HG02943 (cell line): Measurements from ENCODE around the gene UBE2L5.

Source experiments
- ATAC-seq: cut with Tn5 transposase; IDR thresholded peaks from one replicate; pipeline ENCODE4 v1.9.1; 2021; ENCODE audit warnings: mild to moderate bottlenecking, low read depth, moderate library complexity; ENCODE audit not compliant: unreplicated experiment

The UBE2L5 gene

DNA sequence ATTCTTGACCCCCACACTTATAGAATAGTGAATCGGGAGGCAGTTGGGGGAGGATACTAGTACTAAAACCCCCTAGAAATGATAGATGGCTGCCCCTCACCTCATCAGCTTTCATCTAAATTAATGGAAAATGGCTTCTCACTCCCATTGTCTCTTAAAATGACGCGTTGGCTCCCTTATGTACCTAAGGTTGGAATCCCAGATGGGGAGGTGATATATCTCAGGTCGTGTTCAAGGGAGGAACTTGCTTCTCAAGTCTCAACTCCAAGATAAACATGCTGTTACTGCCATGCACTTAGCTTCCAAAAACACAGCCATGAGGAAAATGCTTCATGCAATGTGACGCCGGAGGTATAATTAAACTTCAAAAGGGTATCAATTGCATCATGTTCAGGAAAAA lies 18.8 kb upstream of the UBE2L5 start:
- no peak for ATAC-seq

- no peak for ATAC-seq
These were observed 18.1 kb upstream of the UBE2L5 start for GRCh38 chr13:30404207-30404606.

- ATAC-seq: no peak
These were observed 15.4 kb upstream of the UBE2L5 start for GRCh38 chr13:30406779-30407416.

GRCh38 chr13:30408319-30409101 lies 13.8 kb upstream of the UBE2L5 start:
- peak; percentile 81 for ATAC-seq

DNA sequence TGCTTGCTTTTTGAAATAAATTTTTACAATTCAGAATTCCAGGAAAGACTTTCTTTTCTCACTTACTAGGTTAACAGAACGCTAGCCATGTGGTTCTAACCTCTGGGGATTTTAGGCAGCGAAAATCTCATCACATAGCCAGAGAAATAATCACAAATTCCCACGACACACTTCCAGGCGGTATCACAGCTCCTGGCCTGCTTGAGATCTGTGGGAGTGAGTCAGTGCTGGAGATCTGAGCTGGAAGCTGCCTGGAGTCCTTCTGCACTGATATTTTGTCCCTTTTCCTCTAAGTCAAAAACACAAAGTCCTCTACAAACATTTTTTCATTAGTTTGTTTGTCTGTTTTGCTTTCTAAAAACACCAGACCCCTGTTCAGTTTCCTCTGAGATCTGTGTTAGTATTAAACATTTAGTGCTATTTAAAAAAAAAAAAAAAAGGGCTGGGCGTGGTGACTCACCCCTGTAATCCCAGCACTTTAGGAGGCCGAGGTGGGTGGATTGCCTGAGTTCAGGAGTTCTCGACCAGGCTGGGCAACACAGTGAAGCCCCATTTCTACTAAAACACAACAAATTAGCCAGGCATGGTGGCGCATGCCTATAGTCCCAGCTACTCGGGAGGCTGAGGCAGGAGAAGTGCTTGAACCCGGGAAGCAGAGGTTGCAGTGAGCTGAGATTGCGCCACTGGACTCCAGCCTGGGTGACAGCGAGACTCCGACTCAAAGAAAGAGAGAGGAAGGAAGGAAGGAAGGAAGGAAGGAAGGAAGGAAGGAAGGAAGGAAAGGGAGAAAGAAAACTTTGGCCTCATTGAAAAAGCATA lies 12.2 kb upstream of the UBE2L5 start:
- ATAC-seq: no peak

DNA sequence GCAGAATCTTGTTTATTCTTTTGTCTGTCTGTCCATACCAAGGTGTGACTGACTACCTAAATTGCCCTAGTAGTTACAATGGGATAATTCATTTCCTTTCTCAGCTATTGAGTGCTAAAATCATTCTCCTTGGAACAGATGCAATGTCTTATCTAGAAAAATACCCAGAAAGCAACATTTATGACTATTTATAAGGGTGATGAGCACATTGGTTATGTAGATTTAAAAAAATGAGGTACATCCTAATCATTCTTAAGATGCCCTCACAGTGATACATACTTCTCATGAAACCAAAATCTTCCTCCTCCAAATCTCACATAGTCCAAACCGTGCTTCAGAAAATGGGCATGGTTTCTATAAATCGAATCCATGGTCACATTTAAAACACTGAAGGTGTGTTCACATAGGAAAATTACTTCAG lies 11.6 kb upstream of the UBE2L5 start:
- ATAC-seq: no peak

DNA sequence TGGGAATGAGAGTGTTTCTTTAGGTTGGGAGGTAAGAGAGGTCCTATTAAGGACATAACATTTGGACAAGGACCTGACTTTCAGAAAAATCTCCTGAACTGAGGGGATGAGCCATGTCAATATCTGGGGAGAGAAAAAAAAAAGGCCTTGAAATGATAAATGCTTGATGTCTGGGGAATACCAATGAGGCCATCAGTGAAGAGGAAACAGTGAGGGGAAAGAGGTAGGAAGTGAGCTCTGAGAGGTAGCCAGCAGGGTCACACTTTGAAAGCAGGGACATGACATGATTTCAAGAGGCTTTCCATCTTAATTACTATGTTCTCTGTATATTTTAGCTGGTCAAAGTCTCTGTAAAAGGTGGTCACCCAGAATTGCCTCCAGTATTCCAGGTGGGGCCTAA lies 9.9 kb upstream of the UBE2L5 start:
- ATAC-seq: no peak

DNA sequence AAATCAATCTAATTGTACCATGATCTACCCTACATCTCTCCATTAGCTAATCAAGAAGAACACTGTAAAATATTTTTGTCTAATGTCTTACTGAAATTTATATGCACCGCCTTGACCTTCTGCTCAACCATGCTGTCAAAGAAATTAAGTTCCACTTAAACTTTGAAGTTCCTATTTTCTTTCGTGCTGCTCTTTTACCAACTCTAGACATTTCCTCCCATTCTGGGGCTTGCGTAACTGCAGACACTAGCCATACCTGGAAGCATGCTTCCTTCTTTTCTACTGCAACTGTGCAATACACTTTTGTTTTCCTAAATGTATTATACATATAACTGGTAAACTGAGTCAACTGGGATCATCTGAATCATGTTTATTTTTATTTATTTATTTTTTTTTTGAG lies 8.5 kb upstream of the UBE2L5 start:
- no peak for ATAC-seq

DNA sequence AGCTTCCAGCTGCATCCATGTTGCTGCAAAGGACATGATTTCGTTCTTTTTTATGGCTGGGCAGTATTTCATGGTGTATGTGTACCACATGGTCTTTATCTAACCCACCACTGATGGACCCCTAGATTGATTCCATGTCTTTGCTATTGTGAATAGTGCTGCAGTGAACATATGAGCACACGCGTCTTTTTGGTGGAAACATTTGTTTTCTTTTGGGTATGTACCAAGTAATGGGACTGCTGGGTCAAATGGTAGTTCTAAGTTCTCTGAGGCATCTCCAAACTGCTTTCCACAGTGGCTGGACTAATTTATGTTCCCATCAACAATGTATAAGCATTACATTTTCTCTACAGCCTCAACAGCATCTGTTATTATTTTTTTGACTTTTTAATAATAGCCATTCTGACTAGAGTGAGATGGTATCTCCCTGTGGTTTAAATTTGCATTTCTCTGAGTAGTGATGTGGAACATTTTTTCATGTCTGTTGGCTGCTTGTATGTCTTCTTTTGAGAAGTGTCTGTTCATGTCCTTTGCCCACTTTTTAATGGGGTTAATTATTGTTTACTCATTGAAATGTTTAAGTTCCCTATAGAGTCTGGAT lies 6.8 kb upstream of the UBE2L5 start:
- peak; percentile 66 for ATAC-seq

DNA sequence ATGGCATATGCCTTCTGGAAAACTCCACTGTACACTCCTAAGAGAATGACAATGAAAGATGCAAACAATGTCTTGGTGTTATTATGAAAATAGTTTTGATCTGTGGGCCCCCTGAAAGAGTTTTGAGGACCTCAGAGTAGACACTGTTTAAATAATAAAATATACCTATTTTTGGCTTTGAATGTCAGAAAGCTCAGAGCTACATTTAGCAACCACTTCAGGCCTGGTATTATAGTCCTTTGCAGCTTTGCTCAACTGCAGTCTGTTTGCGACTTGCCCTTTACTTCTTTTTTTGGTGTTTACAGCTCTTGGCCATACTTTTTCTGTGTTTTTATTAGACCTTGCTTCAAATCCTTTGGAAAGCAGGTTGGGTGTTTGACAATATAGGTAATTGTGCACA lies 5.8 kb upstream of the UBE2L5 start:
- no peak for ATAC-seq

- no peak for ATAC-seq
These were observed 4.1 kb upstream of the UBE2L5 start for GRCh38 chr13:30418075-30418716.

DNA sequence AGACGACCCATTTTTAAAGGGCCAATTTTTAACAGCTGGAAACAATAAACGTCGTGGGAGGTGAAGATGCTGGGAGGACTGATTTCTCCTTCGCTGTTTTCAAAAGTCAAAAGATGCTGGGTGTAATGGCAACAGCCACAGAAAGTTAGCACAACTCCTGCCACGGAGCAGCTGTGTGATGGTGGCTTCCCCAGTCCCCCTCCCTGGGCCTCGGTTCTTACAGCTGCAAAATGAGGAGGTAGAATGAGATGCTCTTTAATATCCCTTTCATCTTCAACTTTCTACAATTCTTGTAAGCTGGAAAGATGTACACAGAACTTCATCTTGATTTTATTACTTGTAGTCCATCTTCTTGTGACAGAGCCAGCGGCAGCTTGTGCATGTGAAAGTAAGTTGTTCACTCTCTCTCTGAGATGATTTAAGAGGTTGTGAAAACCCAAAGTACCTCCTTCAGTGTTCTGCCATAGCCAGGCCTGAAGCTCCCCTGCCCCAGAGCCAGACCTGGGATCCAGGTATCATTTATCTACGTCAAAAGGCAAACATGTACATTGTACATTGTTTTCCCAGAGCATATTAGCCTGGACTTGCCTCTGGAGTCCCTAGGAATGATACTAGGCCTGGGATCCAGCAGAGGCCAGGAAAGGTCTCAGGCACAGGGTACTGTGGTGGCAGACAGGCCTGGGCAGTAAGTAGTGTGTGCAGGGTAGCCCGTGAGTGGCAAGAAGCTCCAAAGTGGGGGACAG lies 3.4 kb upstream of the UBE2L5 start:
- ATAC-seq: no peak

GRCh38 chr13:30421093-30422053 lies 920 bp upstream of the UBE2L5 start:
- peak; percentile 49 for ATAC-seq

DNA sequence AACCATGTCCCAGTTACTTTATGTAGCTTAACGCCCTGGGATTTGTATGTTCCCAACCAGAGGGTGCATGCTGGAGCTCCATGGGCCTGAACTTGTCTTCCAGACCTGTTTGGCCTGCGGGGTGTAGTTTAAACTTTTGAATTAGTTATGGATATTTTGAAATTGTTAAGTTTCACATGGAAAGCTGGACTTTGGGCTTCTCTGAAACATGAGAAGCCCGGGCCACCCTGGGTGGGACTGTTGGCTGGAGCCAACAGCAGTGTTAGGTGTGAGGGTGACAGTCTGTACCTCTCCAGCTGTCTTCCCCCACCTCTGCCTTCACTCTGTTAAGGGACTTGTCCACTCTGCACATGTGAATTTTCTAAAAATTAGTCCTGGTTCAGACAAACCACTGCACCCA lies 1.6 kb downstream of the UBE2L5 start:
- ATAC-seq: no peak

DNA sequence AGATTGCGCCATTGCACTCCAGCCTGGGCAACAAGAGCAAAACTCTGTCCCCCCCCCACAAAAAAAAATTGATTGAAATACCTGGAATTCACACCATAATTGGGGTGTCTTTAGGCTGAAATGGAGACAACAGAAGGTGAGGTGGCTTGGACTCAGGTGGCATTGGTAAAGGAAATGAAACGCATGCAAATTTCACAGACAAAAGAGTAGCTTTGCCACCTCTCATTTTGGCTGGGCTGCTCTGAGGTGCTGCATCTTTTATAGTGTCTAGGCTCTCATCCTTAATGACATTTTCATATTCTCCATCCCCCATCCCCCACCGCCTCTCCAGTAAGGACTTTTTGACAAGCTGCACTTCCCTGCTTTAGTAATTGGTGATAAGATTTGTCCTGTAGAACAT lies 6.9 kb downstream of the UBE2L5 start:
- ATAC-seq: no peak

GRCh38 chr13:30429721-30430694 lies 7.7 kb downstream of the UBE2L5 start:
- no peak for ATAC-seq

GRCh38 chr13:30431269-30431940 lies 9.1 kb downstream of the UBE2L5 start:
- ATAC-seq: no peak
